Caco-2 (cell line): ENCODE results near the gene EHMT1. TPM values are rescaled to one million over a fixed set of nuclear protein-coding genes. Genes with fewer than 3 reads are reported as not detected.

Source experiments
- BruUV-seq: library from RNA; stranded (reverse); fragments of 400-500 nt; replicated peaks from 2 replicates; lab custom pipeline; 2021; lab: Mats Ljungman, UMichigan
- CTCF ChIA-PET: fragments of 300-600 bp; sonication (Branson Sonifier 250); formaldehyde crosslinking; loops from one replicate; lab custom pipeline; 2022; ENCODE audit warnings: antibody characterized with exemption; lab: Charles Lee
- POLR2A ChIA-PET: fragments of 300-600 bp; sonication (Branson Sonifier 250); formaldehyde crosslinking; loops from one replicate; lab custom pipeline; 2022; ENCODE audit warnings: antibody characterized with exemption; lab: Charles Lee
- DNase-seq, 2 experiments: peaks; one replicate each; pipeline versions ENCODE4 v3.0.0 to v3.0.0-alpha.2; 2020 to 2022
- H3K27me3 ChIP-seq: replicated peaks from 2 replicates; pipeline ENCODE4 v1.6.0; 2011; ENCODE audit warnings: low read length; ENCODE audit not compliant: control insufficient read depth, insufficient read depth
- H3K36me3 ChIP-seq: 2 replicates; pipeline ENCODE4 v1.5.1; 2011; ENCODE audit warnings: low read length; ENCODE audit not compliant: control insufficient read depth, insufficient read depth
- H3K4me1 ChIP-seq: fragments of 250-450 bp; sonication (Bioruptor Pico); 2 replicates; pipeline ENCODE4 v1.5.1; 2020; ENCODE audit warnings: mild to moderate bottlenecking
- H3K4me3 ChIP-seq: 2 replicates; pipeline ENCODE4 v1.5.1; 2011; ENCODE audit warnings: low read depth, mild to moderate bottlenecking, control low read depth, low read length
- H3K9me3 ChIP-seq: fragments of 250-450 bp; sonication (Bioruptor Pico); 2 replicates; pipeline ENCODE4 v1.5.1; 2020; ENCODE audit warnings: mild to moderate bottlenecking, moderate library complexity
- H3K27ac Mint-ChIP-seq: one replicate; pipeline ENCODE4 v1.8.0; 2022; ENCODE audit warnings: mixed read lengths; ENCODE audit not compliant: unreplicated experiment
- H3K27me3 Mint-ChIP-seq: one replicate; pipeline ENCODE4 v1.8.0; 2022; ENCODE audit warnings: mixed read lengths; ENCODE audit not compliant: insufficient read depth, unreplicated experiment
- H3K36me3 Mint-ChIP-seq: one replicate; pipeline ENCODE4 v1.8.0; 2022; ENCODE audit warnings: mild to moderate bottlenecking, mixed read lengths; ENCODE audit not compliant: insufficient read depth, unreplicated experiment
- H3K4me1 Mint-ChIP-seq: one replicate; pipeline ENCODE4 v1.8.0; 2022; ENCODE audit warnings: low read depth, mixed read lengths; ENCODE audit not compliant: unreplicated experiment
- H3K4me3 Mint-ChIP-seq: one replicate; pipeline ENCODE4 v1.8.0; 2022; ENCODE audit warnings: mild to moderate bottlenecking, moderate library complexity, mixed read lengths; ENCODE audit not compliant: unreplicated experiment
- H3K9me3 Mint-ChIP-seq: one replicate; pipeline ENCODE4 v1.8.0; 2022; ENCODE audit warnings: mixed read lengths; ENCODE audit not compliant: unreplicated experiment
- CTCF ChIP-seq, 2 experiments: fragments of 200-600 bp in 1 of 2; IDR thresholded peaks; 1 replicate in 1 of 2; 2 replicates in 1 of 2; pipeline versions ENCODE4 v1.5.1 to v1.8.0; 2011 to 2022; ENCODE audit warnings: antibody characterized with exemption in 1 of 2, control low read depth in 1 of 2, inconsistent platforms in 1 of 2, low read depth in 1 of 2, low read length in 1 of 2, mild to moderate bottlenecking in 1 of 2, moderate library complexity in 1 of 2; ENCODE audit not compliant: insufficient read depth in 1 of 2, severe bottlenecking in 1 of 2, unreplicated experiment in 1 of 2
- intact Hi-C: fragments of 100-400 bp; cut with micrococcal nuclease; formaldehyde crosslinking; loops from one replicate; pipeline ENCODE4 v1.10.0; 2022; ENCODE audit not compliant: unreplicated experiment
- total RNA-seq: library from RNA; stranded (reverse); gene quantifications from 2 replicates; pipeline ENCODE4 v1.2.3, GENCODE V29; 2022

EHMT1 gene
- total RNA-seq, 1 experiment from 2014 or later = 92.9 TPM

- no peaks in the 10 kb centered on the region for H3K4me1 Mint-ChIP-seq
- no peak overlapping the region for H3K27ac Mint-ChIP-seq
- H3K4me3 Mint-ChIP-seq = no peak overlapping the region
- Histone ChIP-seq H3K36me3 (no peaks in the 10 kb centered on the region; the same call in 1 of the 2 replicates), H3K27me3 (no peaks in the 10 kb centered on the region), H3K4me1 (no peaks in the 10 kb centered on the region), H3K4me3 (no peak overlapping the region), H3K9me3 (no peaks in the 10 kb centered on the region)
- no peaks in the 10 kb centered on the region for H3K27me3 Mint-ChIP-seq
- BruUV-seq = no TSS peak
- intact Hi-C loops = no loop called here
- H3K36me3 Mint-ChIP-seq = peaks cover 61% of the 10 kb centered on the region
- ChIA-PET POLR2A (no interaction called here), CTCF (no interaction called here)
- no peak for DNase-seq
- no peak for TF ChIP-seq CTCF (IDR thresholded peaks at IDR 0.05; ENCODE audit: insufficient read depth in 1 of 2, low read depth in 1 of 2, low read length in 1 of 2, severe bottlenecking in 1 of 2, unreplicated experiment in 1 of 2)
- H3K9me3 Mint-ChIP-seq = no peaks in the 10 kb centered on the region
Observed at GRCh38 chr9:137753192-137753765, 134.5 kb downstream of the EHMT1 start.

GRCh38 chr9:137755261-137755927 lies 136.6 kb downstream of the EHMT1 start:
- Histone ChIP-seq H3K4me3 (no peak overlapping the region), H3K36me3 (no peaks in the 10 kb centered on the region; the same call in 1 of the 2 replicates), H3K27me3 (no peaks in the 10 kb centered on the region), H3K9me3 (no peaks in the 10 kb centered on the region), H3K4me1 (no peaks in the 10 kb centered on the region)
- H3K4me1 Mint-ChIP-seq = no peaks in the 10 kb centered on the region
- H3K9me3 Mint-ChIP-seq = no peaks in the 10 kb centered on the region
- POLR2A ChIA-PET = no interaction called here
- no TSS peak for BruUV-seq
- no peaks in the 10 kb centered on the region for H3K27me3 Mint-ChIP-seq
- H3K36me3 Mint-ChIP-seq = peaks cover 68% of the 10 kb centered on the region
- DNase-seq = peak in 1 of 2 experiments; percentile 9
- CTCF ChIA-PET = no interaction called here
- intact Hi-C loops = no loop called here
- TF ChIP-seq CTCF (IDR thresholded peaks at IDR 0.05; ENCODE audit: insufficient read depth in 1 of 2, low read depth in 1 of 2, low read length in 1 of 2, severe bottlenecking in 1 of 2, unreplicated experiment in 1 of 2) = no peak
- H3K27ac Mint-ChIP-seq = no peak overlapping the region
- no peak overlapping the region for H3K4me3 Mint-ChIP-seq

GRCh38 chr9:137756045-137756744 lies 137.4 kb downstream of the EHMT1 start:
- Mint-ChIP-seq H3K4me1 (no peaks in the 10 kb centered on the region), H3K4me3 (no peak overlapping the region), H3K27me3 (no peaks in the 10 kb centered on the region), H3K27ac (no peak overlapping the region), H3K9me3 (no peaks in the 10 kb centered on the region), H3K36me3 (peaks cover 73% of the 10 kb centered on the region)
- ChIA-PET POLR2A (no interaction called here), CTCF (no interaction called here)
- Histone ChIP-seq H3K4me1 (no peaks in the 10 kb centered on the region), H3K36me3 (no peaks in the 10 kb centered on the region; the same call in 1 of the 2 replicates), H3K27me3 (no peaks in the 10 kb centered on the region), H3K9me3 (no peaks in the 10 kb centered on the region), H3K4me3 (no peak overlapping the region)
- TF ChIP-seq CTCF (IDR thresholded peaks at IDR 0.05; ENCODE audit: insufficient read depth in 1 of 2, low read depth in 1 of 2, low read length in 1 of 2, severe bottlenecking in 1 of 2, unreplicated experiment in 1 of 2) = no peak
- no TSS peak for BruUV-seq
- peak in 1 of 2 experiments; percentile 7 for DNase-seq
- intact Hi-C loops = no loop called here
